Stimulated activated CD4-positive, alpha-beta T cell treated with anti-CD3 and anti-CD28 coated beads, Interleukin-12 subunit alpha, Interleukin-12 subunit beta, amount 100 ng/mL, for 4 hours (primary cell): ENCODE measurements around the gene ADA.
"Not testable (repeated sequence)": the region's sequence is repeated elsewhere in the genome, so short reads cannot be mapped to it uniquely, and the experiment has no call there.

ENCODE experiments used
- DNase-seq: peaks from one replicate; pipeline ENCODE4 v3.0.0-alpha.2; 2020

The ADA gene

DNA sequence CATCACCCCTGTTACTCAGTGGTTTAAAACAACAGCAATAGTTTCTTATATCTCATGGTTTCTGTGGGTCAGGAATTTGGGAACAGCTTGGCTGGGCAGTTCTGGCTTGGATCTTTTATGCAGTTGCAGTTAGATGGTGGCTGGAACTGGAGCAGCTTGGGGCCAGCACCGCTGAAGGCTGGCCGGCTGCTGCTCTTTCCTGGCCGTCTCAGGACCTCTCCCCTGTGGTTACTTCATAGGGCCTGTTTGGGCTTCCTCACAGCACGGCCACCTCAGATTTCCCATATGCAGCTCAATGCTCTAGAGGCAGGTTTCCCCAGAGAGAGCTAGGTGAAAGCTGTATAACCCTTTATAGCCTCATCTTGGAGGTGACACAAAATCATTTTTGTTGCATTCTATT is 53.6 kb downstream of the ADA start:
- DNase-seq: no peak

GRCh38 chr20:44597516-44597915 is 54.0 kb downstream of the ADA start:
- no peak for DNase-seq

GRCh38 chr20:44596876-44597275 is 54.6 kb downstream of the ADA start:
- no peak for DNase-seq

- no peak for DNase-seq
These were observed 55.5 kb downstream of the ADA start for GRCh38 chr20:44596010-44596409.

DNA sequence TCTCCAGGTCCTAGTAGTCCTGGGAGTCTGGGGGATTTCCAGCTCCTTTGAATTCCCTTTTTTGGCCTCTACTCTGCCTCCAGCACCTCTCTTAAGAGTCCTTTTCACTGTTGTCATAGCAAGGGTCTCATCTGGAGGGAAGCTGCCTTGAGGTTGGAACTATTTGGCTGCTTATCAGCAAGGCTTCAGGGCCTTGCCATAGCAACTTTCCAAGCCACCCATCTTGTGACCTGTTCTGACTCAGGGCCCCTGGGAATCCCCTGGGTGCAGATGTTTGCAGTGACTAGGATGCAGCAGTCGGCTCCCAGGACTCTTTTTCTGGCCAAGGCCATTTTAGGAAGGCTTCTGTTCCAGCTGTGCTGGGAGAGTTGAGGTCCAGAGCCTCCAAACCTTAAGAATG is 56.8 kb downstream of the ADA start:
- DNase-seq: no peak

DNA sequence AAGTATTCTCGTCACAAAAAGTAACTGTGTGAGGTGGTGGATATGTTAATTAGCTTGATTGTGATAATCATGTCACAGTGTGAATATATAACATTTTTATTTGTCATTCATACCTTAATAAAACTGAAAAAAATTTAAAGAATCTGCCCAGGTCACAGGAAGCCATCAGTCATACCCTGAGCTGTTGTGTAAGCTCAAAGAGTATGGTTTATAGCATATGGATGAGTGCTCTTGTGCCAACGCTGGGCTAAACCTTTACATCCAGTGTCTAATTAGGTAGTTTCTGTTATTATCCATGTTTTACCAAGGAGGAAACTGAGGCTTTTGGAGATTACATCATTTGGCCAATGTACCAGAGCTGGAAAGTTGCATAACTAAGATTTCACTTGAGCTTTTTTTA is 57.7 kb downstream of the ADA start:
- DNase-seq: no peak

- no peak for DNase-seq
These were observed 59.1 kb downstream of the ADA start for GRCh38 chr20:44592366-44592765.

- no peak for DNase-seq
These were observed 60.3 kb downstream of the ADA start for GRCh38 chr20:44590980-44591778.

DNA sequence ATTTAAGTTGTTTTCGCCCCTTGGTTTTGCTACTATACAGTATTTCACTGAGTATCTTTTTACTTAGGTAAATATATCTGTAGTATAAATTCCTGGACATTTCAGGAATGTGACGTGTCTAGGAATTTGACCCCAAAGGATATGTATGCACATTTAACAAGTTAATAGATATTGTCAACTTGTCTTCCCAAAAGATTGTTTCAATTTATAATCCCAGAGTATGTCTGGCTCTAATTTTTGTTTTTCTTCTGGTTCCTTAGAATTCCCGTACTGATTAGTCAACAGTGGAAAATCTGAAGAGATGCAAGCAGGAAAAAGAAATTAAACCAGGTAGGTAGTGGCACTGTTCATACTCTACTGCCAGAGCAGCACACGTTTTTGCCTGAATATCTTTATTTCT is 62.0 kb downstream of the ADA start:
- DNase-seq: no peak

DNA sequence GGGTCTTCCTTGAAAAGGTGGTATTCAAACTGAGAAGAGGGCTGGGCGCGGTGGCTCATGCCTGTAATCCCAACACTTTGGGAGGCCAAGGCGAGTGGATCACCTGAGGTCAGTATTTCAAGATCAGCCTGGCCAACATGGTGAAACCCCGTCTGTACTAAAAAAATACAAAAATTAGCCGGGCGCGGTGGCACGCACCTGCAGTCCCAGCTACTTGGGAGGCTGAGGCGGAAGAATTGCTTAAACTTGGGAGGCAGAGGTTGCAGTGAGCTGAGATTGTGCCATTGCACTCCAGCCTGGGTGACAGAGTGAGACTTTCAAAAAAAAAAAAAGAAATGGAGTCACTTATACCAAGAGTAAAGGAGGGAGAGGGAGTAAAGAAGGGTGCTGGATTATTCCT is 63.2 kb downstream of the ADA start:
- not testable (repeated sequence) for DNase-seq

DNA sequence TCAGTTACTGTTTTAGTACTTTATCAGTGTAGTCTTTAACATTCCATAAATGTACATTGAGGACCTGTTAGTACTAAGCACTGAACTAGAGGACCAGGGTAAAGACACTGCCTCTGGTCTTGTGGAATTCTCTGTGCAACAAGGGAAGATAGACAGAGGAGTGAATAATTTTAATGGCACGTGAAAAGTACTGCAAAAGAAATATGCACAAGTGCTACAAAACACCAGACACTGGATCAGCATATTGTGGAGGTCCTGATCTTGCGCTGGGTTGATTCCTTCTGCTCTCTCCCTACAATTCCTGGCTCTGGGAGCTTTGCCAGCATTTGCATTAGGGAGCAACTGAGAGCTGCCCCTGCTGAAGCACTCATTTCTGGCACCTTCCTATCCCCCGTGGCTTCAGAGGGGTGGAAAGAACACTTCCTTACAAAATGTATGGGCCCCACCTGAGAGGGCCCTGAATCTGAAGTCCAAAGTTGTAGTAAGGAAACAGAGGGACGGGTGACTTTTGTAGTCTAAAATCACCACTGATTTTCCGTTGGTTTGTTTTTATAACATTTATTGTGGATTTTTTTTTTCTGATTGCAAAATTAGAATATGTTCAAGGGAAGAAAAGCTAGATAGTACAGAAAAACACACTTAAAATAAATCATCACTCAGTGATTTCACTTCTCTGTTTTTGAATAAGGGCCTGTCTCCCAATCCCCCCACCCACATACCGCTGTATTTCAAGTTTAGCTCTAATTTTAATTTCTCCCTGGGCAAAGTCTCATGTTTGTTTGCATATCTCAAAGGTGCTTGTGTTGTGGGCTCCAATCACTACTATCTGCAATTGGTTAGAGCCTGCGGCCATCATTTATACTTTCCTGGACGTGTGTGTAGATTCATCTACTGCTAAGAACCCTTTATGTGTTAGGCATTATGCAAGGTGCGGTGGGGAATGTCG is 64.2 kb downstream of the ADA start:
- DNase-seq: no peak

DNA sequence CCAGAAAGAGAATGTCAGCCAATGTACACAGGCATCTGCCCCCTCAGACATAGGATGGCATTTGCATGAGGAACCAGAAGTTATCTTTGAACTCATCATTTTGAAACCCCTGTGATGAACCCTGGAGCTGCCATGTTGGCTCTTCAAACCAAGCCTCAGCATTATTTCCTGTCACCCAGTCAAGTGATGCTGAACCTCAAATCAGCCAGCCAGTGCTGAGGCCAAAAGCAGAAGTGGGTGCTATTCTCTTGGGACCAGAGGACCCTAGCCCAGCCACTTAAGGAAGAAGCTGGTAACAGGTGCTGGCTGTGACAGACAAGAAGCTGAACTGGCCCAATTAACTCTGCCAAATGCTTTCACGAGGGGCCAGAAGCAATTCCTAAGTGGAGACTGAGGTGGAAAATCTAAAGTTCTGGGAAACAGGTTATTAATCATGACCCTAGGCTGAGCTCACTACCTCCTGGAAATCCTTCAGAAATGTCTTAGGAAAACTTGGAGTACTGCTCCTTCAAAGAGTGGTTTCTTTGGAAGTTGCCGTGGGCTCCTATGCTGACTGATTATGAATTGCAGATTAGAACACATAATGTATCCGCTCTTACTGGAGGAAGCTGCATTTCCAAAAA is 65.1 kb downstream of the ADA start:
- no peak for DNase-seq

DNA sequence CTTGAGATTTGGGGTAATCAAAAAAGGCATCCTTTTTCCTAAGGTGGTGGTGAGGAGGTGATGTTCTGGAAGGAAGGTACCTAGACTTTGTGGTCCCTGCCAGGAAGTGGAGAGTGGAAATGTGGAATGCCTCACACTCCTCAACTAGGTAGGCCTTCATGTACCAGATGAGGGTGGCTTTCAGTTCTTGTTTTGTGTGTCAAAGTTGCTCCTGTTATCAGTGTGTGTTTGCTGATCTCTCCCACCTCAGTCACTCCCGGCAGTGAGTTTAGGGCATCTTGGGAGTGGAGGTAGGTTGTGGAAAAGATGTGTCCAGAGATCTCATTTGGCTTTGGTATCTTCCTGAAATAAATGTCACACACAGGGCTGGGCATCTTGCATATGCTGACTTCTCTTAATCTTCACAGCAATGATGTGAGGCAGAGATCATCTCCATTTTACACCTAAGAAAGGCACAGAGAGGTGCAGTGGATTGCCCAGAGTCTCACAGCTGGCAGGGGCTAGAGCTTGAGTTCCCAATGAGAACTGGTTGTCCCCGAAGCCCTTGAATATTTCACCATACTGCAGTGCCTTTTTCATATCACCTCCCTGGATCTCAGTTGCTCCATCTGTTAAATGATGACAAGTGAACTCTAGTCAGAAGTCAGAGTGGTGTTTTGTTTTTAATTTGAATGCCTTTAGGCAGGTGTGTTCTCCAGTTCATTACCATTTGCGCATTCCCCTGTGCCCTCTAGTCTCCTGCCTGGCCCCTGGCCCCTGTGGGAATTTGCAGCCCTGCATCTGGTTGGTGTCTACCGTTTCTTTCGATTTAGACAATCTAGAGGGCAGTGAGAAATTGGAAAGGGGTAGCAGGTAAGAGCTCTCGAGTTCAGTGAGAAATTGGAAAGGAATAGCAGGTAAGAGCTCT is 66.2 kb downstream of the ADA start:
- DNase-seq: no peak

GRCh38 chr20:44584162-44584561 is 67.3 kb downstream of the ADA start:
- no peak for DNase-seq

DNA sequence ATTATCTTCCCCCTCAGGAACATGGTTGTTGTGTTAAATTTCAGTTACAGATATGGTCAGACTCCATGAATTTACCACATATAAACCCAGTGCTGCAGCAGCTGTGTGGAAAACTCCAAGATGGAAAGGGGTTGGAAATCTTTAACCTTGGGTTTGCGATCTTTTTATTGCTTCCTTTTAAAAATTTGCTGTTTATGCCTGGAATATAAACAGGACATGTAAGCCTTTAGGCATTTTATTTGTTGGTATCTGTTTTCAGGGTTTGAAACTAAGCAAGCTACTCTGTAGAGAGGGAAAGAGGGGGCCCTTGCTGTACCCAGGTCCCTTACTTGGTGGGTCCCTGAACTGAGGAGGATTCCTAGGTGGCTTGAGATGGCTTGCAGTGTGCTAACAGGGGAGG is 68.3 kb downstream of the ADA start:
- DNase-seq: no peak

DNA sequence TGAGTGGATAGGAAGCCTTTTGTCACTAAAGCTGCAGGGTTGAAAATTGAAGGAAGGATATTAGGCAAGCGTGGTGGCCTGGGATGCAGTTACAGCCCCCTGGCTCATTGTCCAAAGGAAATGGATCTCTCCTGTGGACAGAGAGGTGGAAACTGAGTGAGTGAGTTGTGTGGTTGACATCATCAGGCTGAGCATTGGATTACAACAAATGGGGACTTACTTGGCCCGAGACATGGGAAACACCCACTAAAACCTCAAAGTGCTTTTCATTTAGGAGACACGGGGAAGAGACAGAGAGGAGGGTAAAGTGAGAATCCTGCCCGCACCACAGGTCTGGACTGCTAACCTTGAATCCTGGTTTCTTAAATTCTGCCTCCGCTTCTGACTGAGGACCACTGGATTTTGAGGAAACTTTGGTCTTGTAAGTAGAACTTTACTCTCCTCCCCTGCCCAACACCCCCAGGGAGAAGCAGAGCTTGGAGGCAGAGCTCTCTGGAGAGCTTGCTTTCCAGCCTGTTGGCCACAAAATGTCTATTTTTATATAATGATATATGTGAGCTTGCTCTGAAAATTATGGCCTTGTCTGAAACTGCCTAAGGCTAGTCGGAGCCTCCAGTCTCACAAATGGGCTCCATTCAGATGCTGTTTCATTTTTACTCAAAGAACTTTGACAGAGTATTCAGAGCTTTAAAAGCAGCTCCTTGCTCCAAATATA is 69.0 kb downstream of the ADA start, which contains the start of gene PKIG:
Gene PKIG, plus strand, starts transcription at position 269 of the 715 bp plus-strand sequence. CDS start 31,978 bp downstream, outside the sequence.
- no peak for DNase-seq

DNA sequence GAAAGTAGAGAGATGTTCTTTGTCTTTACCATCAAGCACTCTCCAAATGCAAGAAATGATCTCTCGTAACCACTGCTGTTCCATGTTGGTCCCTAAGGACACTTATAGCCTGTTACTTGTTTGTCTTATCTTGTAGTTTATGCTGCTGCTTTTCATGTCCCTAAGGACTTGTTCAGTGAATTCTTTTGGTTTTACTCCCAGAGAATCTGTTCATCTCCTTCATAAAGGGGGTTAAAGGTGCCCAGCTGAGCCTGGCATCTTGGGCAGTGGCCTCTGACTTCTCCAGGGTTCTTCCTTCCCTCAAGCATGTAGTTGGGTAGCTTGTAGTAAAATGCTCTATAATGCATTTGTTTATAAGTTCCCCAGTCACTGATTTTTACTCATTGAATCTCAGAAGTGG is 70.0 kb downstream of the ADA start:
- no peak for DNase-seq

- DNase-seq: no peak
These were observed 70.8 kb downstream of the ADA start for GRCh38 chr20:44580581-44581268.

DNA sequence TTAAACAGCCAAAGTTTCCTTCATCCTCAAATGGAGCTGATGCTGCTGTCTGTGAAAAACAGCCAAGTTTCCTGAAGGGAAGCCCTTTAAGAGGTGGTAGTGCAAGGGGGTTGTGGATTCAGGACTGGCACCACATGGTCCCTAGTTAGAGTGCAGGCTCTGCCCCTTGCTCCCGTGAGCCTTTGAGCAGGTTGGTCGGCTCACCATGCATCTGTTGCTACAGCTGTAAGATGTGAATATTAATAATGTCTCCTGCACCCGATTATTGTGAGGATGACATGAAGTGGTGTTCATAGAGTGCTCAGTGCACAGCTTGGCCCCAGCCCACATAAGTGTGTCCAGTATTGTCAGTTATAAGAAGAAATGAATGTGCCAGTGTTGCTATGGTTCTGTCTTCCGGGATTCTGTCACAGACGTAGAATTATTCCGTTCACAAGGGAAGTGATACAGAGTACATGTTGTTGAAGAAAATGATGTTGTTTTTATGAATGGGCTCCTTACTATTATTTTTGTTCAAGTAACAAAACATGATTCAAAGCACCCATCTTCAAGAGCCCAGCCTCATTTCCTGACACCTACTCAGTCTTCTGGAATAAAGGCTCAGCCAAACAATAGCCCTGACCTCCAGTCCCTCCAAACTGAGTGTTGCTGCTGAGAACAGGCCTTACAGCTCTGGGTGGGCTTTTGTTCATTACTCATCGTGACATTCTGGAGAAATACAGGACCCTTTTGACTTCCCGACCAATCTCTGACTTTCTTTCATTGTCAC is 72.0 kb downstream of the ADA start:
- DNase-seq: no peak

DNA sequence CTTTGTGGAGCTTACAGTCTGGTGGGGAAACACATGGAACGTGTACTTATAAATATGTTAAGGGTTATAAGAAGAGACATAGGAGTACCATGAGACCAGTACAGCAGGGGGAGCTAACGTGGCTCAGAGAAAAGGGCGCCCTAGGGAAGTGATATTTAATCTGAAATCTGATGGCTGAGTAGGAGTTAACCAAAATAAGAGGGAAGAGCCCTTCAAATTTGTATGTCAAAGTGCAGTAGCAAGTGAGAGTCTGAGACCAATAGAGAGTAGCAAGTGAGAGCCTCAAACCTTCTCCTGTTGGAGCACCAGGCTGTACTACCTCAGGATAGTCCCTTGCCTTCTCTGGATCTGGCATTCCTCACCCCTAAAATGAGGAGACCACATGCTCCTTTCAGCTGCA is 75.2 kb downstream of the ADA start:
- no peak for DNase-seq
